H1 (cell line): Measurements from ENCODE around the gene PPARA.

Experiments used
- CBX8 ChIP-seq: fragments of 300-800, 300-1000 bp; sonication (generic); IDR thresholded peaks from 2 replicates; pipeline ENCODE4 v1.7.1; 2016; ENCODE audit warnings: low read depth, low read length, borderline replicate concordance
- EZH2 ChIP-seq: fragments of 200-600 bp; sonication (generic); IDR thresholded peaks from 2 replicates; pipeline ENCODE4 v1.7.1; 2012; ENCODE audit warnings: low read depth, mild to moderate bottlenecking, moderate library complexity, low read length, inconsistent platforms; ENCODE audit not compliant: severe bottlenecking
- KDM5A ChIP-seq: fragments of 200-600 bp; IDR thresholded peaks from 2 replicates; pipeline ENCODE4 v1.7.1; 2012; ENCODE audit warnings: mild to moderate bottlenecking, low read length, inconsistent platforms, mixed read lengths
- POLR2A ChIP-seq, 2 experiments: IDR thresholded peaks; 1 replicate in 1 of 2; 2 replicates in 1 of 2; pipeline ENCODE4 v1.6.1; 2011; ENCODE audit warnings: low read depth in 2 of 2, low read length in 2 of 2, mild to moderate bottlenecking in 2 of 2; ENCODE audit errors: control extremely low read depth in 1 of 2
- POLR2AphosphoS5 ChIP-seq: IDR thresholded peaks from 2 replicates; pipeline ENCODE4 v1.6.1; 2011; ENCODE audit warnings: low read depth, low read length
- RAD21 ChIP-seq, 2 experiments: IDR thresholded peaks in 1 of 2; conservative IDR thresholded peaks in 1 of 2; 2 replicates each; pipeline ENCODE4 v1.6.1; 2011; ENCODE audit warnings: low read depth in 2 of 2, low read length in 2 of 2, improper control_type of control experiment in 1 of 2, inconsistent platforms in 1 of 2, mild to moderate bottlenecking in 1 of 2, moderate library complexity in 1 of 2
- TAF1 ChIP-seq: IDR thresholded peaks from 2 replicates; pipeline ENCODE4 v1.6.1; 2011; ENCODE audit warnings: mild to moderate bottlenecking, low read depth, low read length
- TEAD4 ChIP-seq: IDR thresholded peaks from 2 replicates; pipeline ENCODE4 v1.6.1; 2012; ENCODE audit warnings: low read depth, low read length, inconsistent platforms, mixed read lengths
- ZNF274 ChIP-seq: IDR thresholded peaks from 2 replicates; pipeline ENCODE4 v1.7.0; 2012; ENCODE audit warnings: low read length, borderline replicate concordance; ENCODE audit errors: extremely low read depth
- TF ChIP-seq, protein P1 (sequence below), 3 experiments: IDR thresholded peaks; 1 replicate in 2 of 3; 2 replicates in 1 of 3; pipeline versions ENCODE4 v1.5.1 to v1.6.1; 2011; ENCODE audit warnings: low read length in 3 of 3, mild to moderate bottlenecking in 3 of 3, inconsistent platforms in 2 of 3, low read depth in 1 of 3, moderate library complexity in 1 of 3; ENCODE audit not compliant: insufficient read depth in 1 of 3; ENCODE audit errors: control extremely low read depth in 1 of 3
- TF ChIP-seq, protein P2 (sequence below): IDR thresholded peaks from 2 replicates; pipeline ENCODE4 v1.6.1; 2011; ENCODE audit warnings: low read length, improper control_type of control experiment

DNA sequence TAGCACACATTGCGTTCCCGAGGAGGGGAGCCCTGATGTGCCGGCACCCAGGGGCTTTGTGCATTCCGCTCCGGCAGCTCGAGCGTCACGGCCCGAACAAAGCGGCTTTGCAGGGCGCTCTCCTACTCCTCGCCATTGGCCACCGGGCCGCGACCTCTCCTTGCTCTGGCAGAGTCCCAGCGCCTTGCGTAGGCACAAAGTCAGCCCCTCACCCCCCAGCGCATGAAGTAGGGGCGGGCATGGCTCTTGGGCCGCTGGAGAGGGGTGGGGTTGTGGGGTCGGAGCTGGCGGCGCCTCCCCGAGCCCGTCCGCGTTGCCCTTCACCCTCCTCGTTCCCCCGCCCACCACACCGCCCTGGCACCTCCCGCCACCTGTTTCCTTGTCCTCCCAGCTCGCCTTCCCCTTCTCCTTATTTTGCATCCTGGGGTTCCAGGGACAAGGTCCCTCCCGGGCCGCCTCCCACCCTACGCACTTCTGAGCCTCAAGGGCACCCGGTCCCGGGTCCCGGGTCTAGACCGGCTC is 753 bp upstream of the PPARA start:
- TF ChIP-seq POLR2A (IDR thresholded peaks at IDR 0.05; ENCODE audit: control extremely low read depth in 1 of 2, low read depth in 2 of 2, low read length in 2 of 2) (peak in 1 of 2 experiments; percentile 30; a peak in 1 of 3 replicates), POLR2AphosphoS5 (no peak), KDM5A (no peak), TAF1 (no peak; the same call in 1 of the 2 replicates), TEAD4 (no peak), RAD21 (IDR thresholded peaks at IDR 0.05 in 1 of 2, conservative IDR thresholded peaks at IDR 0.05 in 1 of 2; ENCODE audit: low read depth in 2 of 2, low read length in 2 of 2) (no peak), EZH2 (peak; percentile 2), CBX8 (no peak), ZNF274 (no peak)
- TF ChIP-seq, protein P1, sequence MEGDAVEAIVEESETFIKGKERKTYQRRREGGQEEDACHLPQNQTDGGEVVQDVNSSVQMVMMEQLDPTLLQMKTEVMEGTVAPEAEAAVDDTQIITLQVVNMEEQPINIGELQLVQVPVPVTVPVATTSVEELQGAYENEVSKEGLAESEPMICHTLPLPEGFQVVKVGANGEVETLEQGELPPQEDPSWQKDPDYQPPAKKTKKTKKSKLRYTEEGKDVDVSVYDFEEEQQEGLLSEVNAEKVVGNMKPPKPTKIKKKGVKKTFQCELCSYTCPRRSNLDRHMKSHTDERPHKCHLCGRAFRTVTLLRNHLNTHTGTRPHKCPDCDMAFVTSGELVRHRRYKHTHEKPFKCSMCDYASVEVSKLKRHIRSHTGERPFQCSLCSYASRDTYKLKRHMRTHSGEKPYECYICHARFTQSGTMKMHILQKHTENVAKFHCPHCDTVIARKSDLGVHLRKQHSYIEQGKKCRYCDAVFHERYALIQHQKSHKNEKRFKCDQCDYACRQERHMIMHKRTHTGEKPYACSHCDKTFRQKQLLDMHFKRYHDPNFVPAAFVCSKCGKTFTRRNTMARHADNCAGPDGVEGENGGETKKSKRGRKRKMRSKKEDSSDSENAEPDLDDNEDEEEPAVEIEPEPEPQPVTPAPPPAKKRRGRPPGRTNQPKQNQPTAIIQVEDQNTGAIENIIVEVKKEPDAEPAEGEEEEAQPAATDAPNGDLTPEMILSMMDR (IDR thresholded peaks at IDR 0.05; ENCODE audit: control extremely low read depth in 1 of 3, insufficient read depth in 1 of 3, low read depth in 1 of 3, low read length in 3 of 3) = no peak
- TF ChIP-seq, protein P2, sequence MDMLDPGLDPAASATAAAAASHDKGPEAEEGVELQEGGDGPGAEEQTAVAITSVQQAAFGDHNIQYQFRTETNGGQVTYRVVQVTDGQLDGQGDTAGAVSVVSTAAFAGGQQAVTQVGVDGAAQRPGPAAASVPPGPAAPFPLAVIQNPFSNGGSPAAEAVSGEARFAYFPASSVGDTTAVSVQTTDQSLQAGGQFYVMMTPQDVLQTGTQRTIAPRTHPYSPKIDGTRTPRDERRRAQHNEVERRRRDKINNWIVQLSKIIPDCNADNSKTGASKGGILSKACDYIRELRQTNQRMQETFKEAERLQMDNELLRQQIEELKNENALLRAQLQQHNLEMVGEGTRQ = no peak
